H1 (cell line): ENCODE data around the gene CNOT2. TPM values are rescaled to one million over a fixed set of nuclear protein-coding genes. Genes with fewer than 3 reads are reported as not detected.

ENCODE experiments used
- CTCF ChIA-PET: fragments of 300-600 bp; sonication (Branson Sonifier 250); formaldehyde crosslinking; loops from one replicate; lab custom pipeline; 2021; ENCODE audit not compliant: partially characterized antibody; lab: Charles Lee
- POLR2A ChIA-PET: fragments of 300-600 bp; sonication (Branson Sonifier 250); formaldehyde crosslinking; loops from one replicate; lab custom pipeline; 2021; ENCODE audit warnings: inconsistent platforms; ENCODE audit not compliant: partially characterized antibody; lab: Charles Lee
- DNase-seq, 2 experiments: peaks; one replicate each; pipeline versions ENCODE4 v3.0.0 to v3.0.0-alpha.2; 2010 to 2022; ENCODE audit warnings: low spot score in 2 of 2, low read depth in 1 of 2, mixed read lengths in 1 of 2
- FAIRE-seq: peaks from 2 replicates; lab custom pipeline; 2011; peaks lifted over from hg19 to GRCh38; lab: Jason Lieb, UNC
- H2AFZ ChIP-seq: 2 replicates; pipeline ENCODE4 v1.8.1; 2012; ENCODE audit warnings: low read length, inconsistent platforms
- H2AK5ac ChIP-seq: 2 replicates; pipeline ENCODE4 v1.6.1; 2013; ENCODE audit warnings: low read depth, low read length
- H2BK120ac ChIP-seq: replicated peaks from 2 replicates; pipeline ENCODE3; 2013; ENCODE audit warnings: low read depth, low read length, inconsistent platforms
- H2BK12ac ChIP-seq: 2 replicates; pipeline ENCODE4 v1.6.1; 2013; ENCODE audit warnings: low read depth, low read length
- H2BK15ac ChIP-seq: 2 replicates; pipeline ENCODE4 v1.6.1; 2013; ENCODE audit warnings: low read length
- H2BK20ac ChIP-seq: 2 replicates; pipeline ENCODE4 v1.6.1; 2013; ENCODE audit warnings: low read length
- H2BK5ac ChIP-seq: 2 replicates; pipeline ENCODE4 v1.6.1; 2013; ENCODE audit warnings: low read depth, low read length
- H3K14ac ChIP-seq: 2 replicates; pipeline ENCODE4 v1.6.1; 2013; ENCODE audit warnings: inconsistent platforms; ENCODE audit not compliant: insufficient read length
- H3K18ac ChIP-seq: 2 replicates; pipeline ENCODE4 v1.6.1; 2013; ENCODE audit warnings: low read length; ENCODE audit errors: extremely low read depth
- H3K23ac ChIP-seq: 2 replicates; pipeline ENCODE4 v1.6.1; 2013; ENCODE audit warnings: inconsistent platforms; ENCODE audit not compliant: insufficient read length
- H3K23me2 ChIP-seq: 2 replicates; pipeline ENCODE4 v1.6.1; 2013; ENCODE audit warnings: low read depth, low read length
- H3K27ac ChIP-seq: 2 replicates; pipeline ENCODE4 v1.6.1; 2011; ENCODE audit warnings: low read depth, low read length, inconsistent platforms
- H3K27me3 ChIP-seq, 4 experiments: replicated peaks in 1 of 4; 1 replicate in 1 of 4; 2 replicates in 3 of 4; pipeline versions ENCODE4 v1.6.1 to v1.8.1; 2011 to 2013; ENCODE audit warnings: low read length in 3 of 4, mild to moderate bottlenecking in 3 of 4, inconsistent platforms in 2 of 4, mixed read lengths in 2 of 4, moderate library complexity in 1 of 4; ENCODE audit not compliant: control insufficient read depth in 3 of 4, insufficient read depth in 3 of 4; ENCODE audit errors: extremely low read depth in 1 of 4
- H3K36me3 ChIP-seq, 4 experiments: 2 replicates each; pipeline versions ENCODE4 v1.6.1 to v1.8.1; 2011 to 2013; ENCODE audit warnings: mild to moderate bottlenecking in 4 of 4, low read length in 3 of 4, moderate library complexity in 2 of 4, control low read depth in 1 of 4, inconsistent platforms in 1 of 4; ENCODE audit not compliant: insufficient read depth in 4 of 4, control insufficient read depth in 2 of 4
- H3K4ac ChIP-seq: replicated peaks from 2 replicates; pipeline ENCODE3; 2013; ENCODE audit warnings: low read length, low read depth, mixed read lengths, inconsistent platforms; ENCODE audit not compliant: insufficient read length
- H3K4me1 ChIP-seq, 4 experiments: replicated peaks in 1 of 4; 1 replicate in 1 of 4; 2 replicates in 3 of 4; pipeline versions ENCODE4 v1.6.1 to v1.8.1; 2011 to 2013; ENCODE audit warnings: low read length in 3 of 4, inconsistent platforms in 2 of 4, mixed read lengths in 1 of 4; ENCODE audit not compliant: insufficient read depth in 4 of 4, control insufficient read depth in 3 of 4
- H3K4me2 ChIP-seq, 2 experiments: 2 replicates each; pipeline versions ENCODE4 v1.6.1 to v1.8.1; 2011 to 2013; ENCODE audit warnings: low read depth in 2 of 2, low read length in 2 of 2, control low read depth in 1 of 2, inconsistent platforms in 1 of 2, mild to moderate bottlenecking in 1 of 2; ENCODE audit not compliant: insufficient read depth in 1 of 2
- H3K4me3 ChIP-seq, 4 experiments: fragments of 200-600, 300-600 bp in 1 of 4; sonication (generic), shearing (Covaris generic), sonication (Bioruptor Twin) in 1 of 4; 2 replicates each; pipeline versions ENCODE4 v1.5.1 to v1.8.1; 2011 to 2016; ENCODE audit warnings: low read length in 4 of 4, low read depth in 3 of 4, control low read depth in 2 of 4, inconsistent platforms in 2 of 4, mild to moderate bottlenecking in 2 of 4, mixed read lengths in 1 of 4, moderate library complexity in 1 of 4; ENCODE audit not compliant: insufficient read depth in 2 of 4; ENCODE audit errors: extremely low read depth in 1 of 4
- H3K56ac ChIP-seq: replicated peaks from 2 replicates; pipeline ENCODE3; 2013; ENCODE audit warnings: low read depth, mild to moderate bottlenecking, mixed read lengths, low read length, inconsistent platforms; ENCODE audit not compliant: insufficient read length
- H3K79me1 ChIP-seq: 2 replicates; pipeline ENCODE4 v1.6.1; 2013; ENCODE audit warnings: low read depth, low read length, control low read depth
- H3K79me2 ChIP-seq, 2 experiments: 2 replicates each; pipeline versions ENCODE4 v1.6.1 to v1.8.1; 2012 to 2013; ENCODE audit warnings: low read length in 2 of 2, mild to moderate bottlenecking in 2 of 2, inconsistent platforms in 1 of 2; ENCODE audit not compliant: insufficient read depth in 2 of 2, control insufficient read depth in 1 of 2
- H3K9ac ChIP-seq, 4 experiments: replicated peaks in 1 of 4; 1 replicate in 1 of 4; 2 replicates in 3 of 4; pipeline versions ENCODE4 v1.6.1 to v1.8.1; 2011 to 2013; ENCODE audit warnings: low read depth in 3 of 4, low read length in 3 of 4, control low read depth in 2 of 4, mild to moderate bottlenecking in 2 of 4, moderate library complexity in 2 of 4, inconsistent platforms in 1 of 4; ENCODE audit errors: extremely low read depth in 1 of 4
- H3K9me3 ChIP-seq, 2 experiments: 2 replicates each; pipeline versions ENCODE4 v1.6.1 to v1.8.1; 2012 to 2013; ENCODE audit warnings: mild to moderate bottlenecking in 2 of 2, moderate library complexity in 2 of 2, control low read depth in 1 of 2, inconsistent platforms in 1 of 2, low read depth in 1 of 2, low read length in 1 of 2, mixed read lengths in 1 of 2; ENCODE audit not compliant: insufficient read depth in 2 of 2
- H4K20me1 ChIP-seq, 2 experiments: replicated peaks in 1 of 2; 2 replicates each; pipeline versions ENCODE3 to v1.8.1; 2011 to 2013; ENCODE audit warnings: inconsistent platforms in 2 of 2, low read length in 2 of 2, mild to moderate bottlenecking in 1 of 2; ENCODE audit not compliant: insufficient read depth in 2 of 2, control insufficient read depth in 1 of 2
- H4K5ac ChIP-seq: 2 replicates; pipeline ENCODE4 v1.6.1; 2013; ENCODE audit warnings: low read length, low read depth, mixed read lengths, inconsistent platforms; ENCODE audit not compliant: insufficient read length
- H4K8ac ChIP-seq: 2 replicates; pipeline ENCODE4 v1.8.0; 2013; ENCODE audit warnings: mild to moderate bottlenecking, moderate library complexity, low read length, inconsistent platforms; ENCODE audit not compliant: insufficient read depth; ENCODE audit errors: extremely low read depth
- H4K91ac ChIP-seq: replicated peaks from 2 replicates; pipeline ENCODE3; 2013; ENCODE audit warnings: low read length, mixed read lengths, inconsistent platforms; ENCODE audit not compliant: insufficient read length
- CHD2 ChIP-seq: IDR thresholded peaks from 2 replicates; pipeline ENCODE4 v1.6.1; 2012; ENCODE audit warnings: low read length, improper control_type of control experiment
- JUN ChIP-seq: IDR thresholded peaks from 2 replicates; pipeline ENCODE4 v1.6.1; 2011; ENCODE audit warnings: low read depth, mild to moderate bottlenecking, improper control_type of control experiment, low read length
- POLR2AphosphoS5 ChIP-seq: IDR thresholded peaks from 2 replicates; pipeline ENCODE4 v1.6.1; 2011; ENCODE audit warnings: low read depth, low read length
- RAD21 ChIP-seq, 2 experiments: IDR thresholded peaks in 1 of 2; conservative IDR thresholded peaks in 1 of 2; 2 replicates each; pipeline ENCODE4 v1.6.1; 2011; ENCODE audit warnings: low read depth in 2 of 2, low read length in 2 of 2, improper control_type of control experiment in 1 of 2, inconsistent platforms in 1 of 2, mild to moderate bottlenecking in 1 of 2, moderate library complexity in 1 of 2
- RFX5 ChIP-seq: IDR thresholded peaks from 2 replicates; pipeline ENCODE4 v1.6.1; 2011; ENCODE audit warnings: low read depth, low read length, improper control_type of control experiment, borderline replicate concordance
- WGBS, 2 experiments: shearing (Covaris generic) in 1 of 2; methylation state at CpG; one replicate each; pipeline versions ENCODE4 v1.1.6 to v1.1.7; 2013 to 2015; ENCODE audit warnings: low lambda C conversion rate in 2 of 2, mixed read lengths in 2 of 2, inconsistent platforms in 1 of 2, low coverage in 1 of 2, missing lambda C conversion rate in 1 of 2; ENCODE audit not compliant: insufficient replicate concordance in 2 of 2, insufficient coverage in 1 of 2, insufficient read length in 1 of 2; ENCODE audit errors: extremely low coverage in 1 of 2, missing lambda C conversion rate in 1 of 2; 5-methylcytosine and 5-hydroxymethylcytosine counted together
- polyA plus RNA-seq, 7 experiments: library from polyadenylated mRNA; depleted of rRNA in 3 of 7; stranded (reverse) in 5 of 7; unstranded in 2 of 7; fragments of >200 nt in 5 of 7; fragments of 200-250 nt in 2 of 7; gene quantifications; 1 replicate in 5 of 7; 2 replicates in 1 of 7; 4 replicates in 1 of 7; pipeline versions ENCODE4 v1.2.1 to v1.2.3, GENCODE V29; 2011 to 2013; ENCODE audit warnings: missing spikeins in 2 of 7, mixed read lengths in 2 of 7
- total RNA-seq: library from RNA; stranded (reverse); fragmentation: NEBNext Ultra II Directional; extraction: Animal tissue kit (Norgen Biotek cat#: 25700); gene quantifications from 2 replicates; pipeline ENCODE4 v1.2.1, GENCODE V29; 2021
- TF ChIP-seq, protein P1 (sequence below): IDR thresholded peaks from 2 replicates; pipeline ENCODE4 v1.6.1; 2012; ENCODE audit warnings: low read length, inconsistent platforms

The CNOT2 gene
- total and polyA plus RNA-seq, 2 of the 8 experiments (the other 6 are each of a cell fraction or from before 2014, with no cell fraction given), result 61.2 to 64.8 TPM

DNA sequence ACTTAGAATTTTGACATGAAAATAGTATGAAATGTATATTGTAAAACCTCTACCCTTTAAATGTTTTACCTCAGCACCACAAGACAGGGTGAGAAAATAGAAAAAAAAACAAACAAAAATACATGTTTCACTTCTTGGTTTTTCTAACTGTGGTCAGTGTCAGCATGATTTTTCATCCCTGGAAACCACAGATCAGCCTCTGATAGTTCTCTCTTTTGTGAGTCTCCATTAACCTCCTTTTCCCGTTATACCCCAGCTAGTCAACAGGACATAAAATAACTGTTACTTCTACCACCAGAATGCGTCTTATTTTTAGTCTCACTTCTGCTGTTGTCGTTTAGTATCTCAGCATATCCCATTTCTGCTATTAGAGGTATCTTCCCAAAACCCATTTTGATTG is 74.5 kb downstream of the CNOT2 start:
- no peak overlapping the region for H2BK20ac ChIP-seq
- no peak overlapping the region for H4K91ac ChIP-seq
- H3K23ac ChIP-seq, result no peak overlapping the region
- H3K23me2 ChIP-seq, result no peaks in the 10 kb centered on the region
- FAIRE-seq, result no peak
- H2BK15ac ChIP-seq, result no peak overlapping the region
- H2AFZ ChIP-seq, result no peak overlapping the region
- H3K4me2 ChIP-seq, result no peak overlapping the region
- no peaks in the 10 kb centered on the region; a peak in 1 of 8 replicates for H3K36me3 ChIP-seq
- H3K9ac ChIP-seq, result no peak overlapping the region
- H3K79me2 ChIP-seq, result peaks cover 0 to 46% of the 10 kb centered on the region in 2 experiments; a peak in 2 of 4 replicates
- H3K27ac ChIP-seq, result no peak overlapping the region
- no peak overlapping the region for H2BK12ac ChIP-seq
- H3K14ac ChIP-seq, result no peak overlapping the region
- no peak overlapping the region for H2BK5ac ChIP-seq
- H4K8ac ChIP-seq, result no peak overlapping the region
- no peak overlapping the region for H3K4ac ChIP-seq
- no peaks in the 10 kb centered on the region for H3K27me3 ChIP-seq
- no peak overlapping the region for H4K5ac ChIP-seq
- no peak overlapping the region for H3K4me3 ChIP-seq
- H2BK120ac ChIP-seq, result no peak overlapping the region
- TF ChIP-seq JUN (no peak), CHD2 (no peak), RAD21 (IDR thresholded peaks at IDR 0.05 in 1 of 2, conservative IDR thresholded peaks at IDR 0.05 in 1 of 2; ENCODE audit: low read depth in 2 of 2, low read length in 2 of 2) (no peak), POLR2AphosphoS5 (no peak), RFX5 (no peak)
- TF ChIP-seq, protein P1, sequence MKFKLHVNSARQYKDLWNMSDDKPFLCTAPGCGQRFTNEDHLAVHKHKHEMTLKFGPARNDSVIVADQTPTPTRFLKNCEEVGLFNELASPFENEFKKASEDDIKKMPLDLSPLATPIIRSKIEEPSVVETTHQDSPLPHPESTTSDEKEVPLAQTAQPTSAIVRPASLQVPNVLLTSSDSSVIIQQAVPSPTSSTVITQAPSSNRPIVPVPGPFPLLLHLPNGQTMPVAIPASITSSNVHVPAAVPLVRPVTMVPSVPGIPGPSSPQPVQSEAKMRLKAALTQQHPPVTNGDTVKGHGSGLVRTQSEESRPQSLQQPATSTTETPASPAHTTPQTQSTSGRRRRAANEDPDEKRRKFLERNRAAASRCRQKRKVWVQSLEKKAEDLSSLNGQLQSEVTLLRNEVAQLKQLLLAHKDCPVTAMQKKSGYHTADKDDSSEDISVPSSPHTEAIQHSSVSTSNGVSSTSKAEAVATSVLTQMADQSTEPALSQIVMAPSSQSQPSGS, result no peak
- no peaks in the 10 kb centered on the region for H3K79me1 ChIP-seq
- no peaks in the 10 kb centered on the region for H3K4me1 ChIP-seq
- H3K18ac ChIP-seq, result no peak overlapping the region
- no peak for DNase-seq
- H3K56ac ChIP-seq, result no peak overlapping the region
- no peaks in the 10 kb centered on the region for H4K20me1 ChIP-seq
- no peak overlapping the region for H2AK5ac ChIP-seq
- WGBS, 2 experiments, result 89% methylated on average over 3 of the region's 3 CpGs; no CpG with 5 or more reads in 1 of the 2 experiments
- ChIA-PET POLR2A (no interaction called here), CTCF (interaction anchor here (1.9 kb wide), 1 partner anchor 10 kb away, joined by 4 read pairs; no protein-coding TSS in a partner anchor)
- no peaks in the 10 kb centered on the region for H3K9me3 ChIP-seq
